Left hindlimb (tissue), 1 donor: ENCODE results near the gene KLRC1.
A peak's percentile ranks its signal among the peaks of the same experiment; 100 is the strongest.
"Not testable (repeated sequence)": the region's sequence is repeated elsewhere in the genome, so short reads cannot be mapped to it uniquely, and the experiment has no call there.

Experiments used
- DNase-seq: peaks from one replicate; pipeline ENCODE4 v3.0.0-alpha.2; 2018

The KLRC1 gene

DNA sequence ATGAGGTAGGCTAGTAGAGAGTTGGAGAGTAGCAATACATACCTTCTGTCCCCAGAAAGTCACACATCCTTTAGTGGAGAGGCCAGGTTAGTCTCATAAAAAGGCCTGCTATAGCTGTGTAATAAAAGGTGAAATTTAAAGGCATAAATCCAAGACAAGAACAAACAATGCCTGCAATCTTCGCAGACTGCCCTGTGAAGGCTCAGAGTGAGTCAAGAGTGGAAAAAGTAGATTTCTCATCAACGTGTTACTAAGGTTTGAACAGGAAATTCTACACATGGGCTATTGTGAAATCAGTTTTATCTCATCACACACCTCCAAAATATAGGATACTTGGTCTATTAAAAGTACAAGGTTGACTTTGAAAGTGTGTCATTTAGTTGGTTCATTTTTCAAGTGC, at the start of gene KLRC1:
KLRC1 (minus strand) TSS at position 222 of the 400 bp plus-strand sequence. CDS start 2,221 bp downstream, outside the sequence.
- DNase-seq, result no peak

DNA sequence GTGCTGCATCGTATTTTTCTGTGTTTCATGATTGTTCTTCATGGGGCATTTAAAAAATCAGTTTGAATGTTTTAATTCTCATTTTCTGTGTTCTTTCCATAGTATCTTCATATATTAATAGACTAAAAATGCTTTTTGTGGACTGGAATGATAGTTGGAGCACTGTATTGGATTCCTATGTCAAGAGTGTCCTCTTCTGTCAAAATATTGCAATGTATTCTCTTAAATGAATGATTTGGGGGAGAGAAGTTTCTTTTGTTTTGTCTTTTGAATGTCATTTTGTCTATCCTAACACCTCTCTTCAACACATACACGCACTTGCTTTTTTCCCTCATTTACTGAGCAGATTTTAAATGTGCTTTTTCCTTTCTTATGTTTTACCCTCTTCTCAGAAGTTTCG, 47.9 kb upstream of the KLRC1 start:
- no peak for DNase-seq

GRCh38 chr12:10498042-10498441, 44.9 kb upstream of the KLRC1 start:
- DNase-seq, result no peak

- DNase-seq, result peak; percentile 34
These were observed 44.4 kb upstream of the KLRC1 start for GRCh38 chr12:10497602-10498001.

- no peak for DNase-seq
These were observed 38.6 kb upstream of the KLRC1 start for GRCh38 chr12:10491766-10492165.

DNA sequence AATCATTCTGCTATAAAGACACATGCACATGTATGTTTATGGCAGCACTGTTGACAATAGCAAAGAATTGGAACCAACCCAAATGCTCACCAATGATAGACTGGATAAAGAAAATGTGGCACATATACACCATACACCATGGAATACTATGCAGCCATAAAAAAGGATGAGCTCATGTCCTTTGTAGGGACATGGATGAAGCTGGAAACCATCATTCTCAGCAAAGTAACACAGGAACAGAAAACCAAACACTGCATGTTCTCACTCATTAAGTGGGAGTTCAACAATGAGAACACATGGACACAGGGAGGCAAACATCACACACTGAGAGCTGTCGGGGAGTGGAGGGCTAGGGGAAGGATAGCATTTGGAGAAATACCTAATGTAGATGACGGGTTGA, 34.2 kb upstream of the KLRC1 start:
- DNase-seq, result not testable (repeated sequence)

- not testable (repeated sequence) for DNase-seq
These were observed 28.7 kb upstream of the KLRC1 start for GRCh38 chr12:10481901-10482300.

DNA sequence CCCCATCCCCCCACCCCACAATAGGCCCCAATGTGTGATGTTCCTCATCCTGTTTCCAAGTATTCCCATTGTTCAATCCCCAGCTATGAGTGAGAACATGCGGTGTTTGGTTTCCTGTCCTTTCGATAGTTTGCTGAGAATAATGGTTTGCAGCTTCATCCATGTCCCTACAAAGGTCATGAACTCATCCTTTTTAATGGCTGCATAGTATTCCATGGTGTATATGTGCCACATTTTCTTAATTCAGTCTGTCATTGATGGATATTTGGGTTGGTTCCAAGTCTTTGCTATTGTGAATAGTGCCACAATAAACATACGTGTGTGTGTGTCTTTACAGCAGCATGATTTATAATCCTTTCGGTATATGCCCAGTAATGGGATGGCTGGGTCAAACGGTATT, 19.6 kb upstream of the KLRC1 start:
- DNase-seq, result not testable (repeated sequence)

- no peak for DNase-seq
These were observed 16.5 kb upstream of the KLRC1 start for GRCh38 chr12:10469701-10470100.

GRCh38 chr12:10466311-10466710, 13.1 kb upstream of the KLRC1 start:
- DNase-seq, result no peak

DNA sequence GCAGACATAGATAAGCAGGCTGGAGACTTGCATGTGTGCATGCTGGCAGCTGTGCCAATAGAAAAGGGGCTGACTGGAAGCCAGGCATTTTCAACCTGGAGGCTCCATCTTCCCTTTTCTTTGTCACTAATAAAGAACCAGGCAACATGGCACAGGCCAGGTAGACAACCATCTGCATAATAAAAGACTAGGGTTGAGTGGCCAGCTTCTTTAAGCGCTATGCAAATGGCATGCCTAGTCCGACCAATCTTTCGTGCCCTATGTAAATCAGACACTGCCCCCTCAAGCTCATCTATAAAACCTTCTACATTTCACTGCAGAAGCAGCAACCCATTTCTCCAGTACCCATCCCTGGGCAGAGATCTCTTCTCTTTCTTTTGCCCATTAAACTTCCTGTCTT, 4.6 kb upstream of the KLRC1 start:
- no peak for DNase-seq

DNA sequence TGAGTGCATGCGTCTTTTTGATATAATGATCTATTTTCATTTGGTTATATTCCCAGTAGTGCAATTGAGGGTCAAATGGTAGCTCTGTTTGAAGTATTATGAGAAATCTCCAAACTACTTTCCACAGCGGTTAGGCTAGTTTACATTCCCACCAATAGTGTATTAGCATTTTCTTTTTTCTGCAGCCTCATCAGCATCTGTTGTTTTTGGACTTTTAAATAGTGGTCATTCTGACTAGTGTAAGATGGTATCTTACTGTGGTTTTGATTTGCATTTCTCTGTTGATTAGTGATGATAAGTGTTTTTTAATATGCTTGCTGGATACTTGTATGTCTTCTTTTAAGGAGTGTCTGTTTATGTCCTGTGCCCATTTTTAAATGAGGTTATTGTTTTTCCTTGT, 3.7 kb upstream of the KLRC1 start:
- DNase-seq, result no peak

DNA sequence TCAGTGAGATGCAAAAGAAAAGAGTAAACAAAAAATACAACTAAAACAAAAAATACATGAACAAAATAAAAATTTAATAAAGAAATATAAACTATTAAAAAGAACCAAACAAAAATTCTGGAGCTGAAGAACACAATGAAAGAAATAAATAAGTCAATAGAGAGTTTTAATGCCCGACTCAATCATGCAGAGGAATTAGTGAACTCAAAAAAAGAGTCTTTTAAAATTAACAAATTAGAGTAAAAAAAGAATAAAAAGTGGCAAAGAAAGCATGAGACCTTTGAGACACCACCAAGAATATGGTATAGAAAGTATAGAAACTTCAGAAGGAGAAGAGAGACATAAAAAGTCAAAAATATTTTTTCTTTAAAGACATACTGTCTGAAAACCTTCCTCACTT, 2.6 kb upstream of the KLRC1 start:
- no peak for DNase-seq

DNA sequence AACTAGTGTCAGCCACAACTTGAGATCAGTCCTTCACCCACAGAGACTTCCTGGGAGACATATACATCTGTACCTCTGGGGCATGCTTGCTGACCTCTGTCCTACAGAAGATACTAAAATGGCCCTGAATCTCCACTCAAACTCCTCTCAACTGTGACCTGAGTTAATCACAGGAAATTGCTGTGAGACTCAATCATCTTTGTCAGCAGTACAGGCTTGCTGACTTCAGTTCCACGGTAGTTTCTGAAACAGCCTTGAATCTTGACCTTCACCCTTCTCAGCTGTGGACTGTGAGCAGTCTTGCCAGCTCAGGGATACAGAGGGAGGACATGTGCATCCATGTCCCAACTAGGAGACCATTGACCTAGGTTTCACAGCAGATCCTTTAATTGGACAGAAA, 1.4 kb upstream of the KLRC1 start:
- DNase-seq, result no peak

DNA sequence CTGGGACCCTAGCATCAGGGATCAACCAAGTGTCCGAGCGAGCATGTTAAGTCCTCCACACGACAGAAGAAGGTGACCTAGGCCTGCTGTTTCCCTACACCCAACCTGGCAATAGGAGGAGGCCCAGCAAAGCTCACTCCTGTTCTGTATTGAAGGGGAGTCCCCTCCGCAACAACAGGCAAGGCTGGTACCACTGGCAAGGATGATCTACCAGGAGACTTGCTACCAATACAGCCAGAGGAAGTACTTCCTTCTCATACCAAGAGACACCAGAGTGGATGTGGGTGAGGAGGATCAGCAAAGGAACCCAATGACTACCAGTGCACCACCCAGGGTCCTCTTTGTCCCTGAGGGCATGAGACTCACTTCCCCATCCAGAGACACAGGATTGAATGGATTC, 4.9 kb downstream of the KLRC1 start:
- no peak for DNase-seq

DNA sequence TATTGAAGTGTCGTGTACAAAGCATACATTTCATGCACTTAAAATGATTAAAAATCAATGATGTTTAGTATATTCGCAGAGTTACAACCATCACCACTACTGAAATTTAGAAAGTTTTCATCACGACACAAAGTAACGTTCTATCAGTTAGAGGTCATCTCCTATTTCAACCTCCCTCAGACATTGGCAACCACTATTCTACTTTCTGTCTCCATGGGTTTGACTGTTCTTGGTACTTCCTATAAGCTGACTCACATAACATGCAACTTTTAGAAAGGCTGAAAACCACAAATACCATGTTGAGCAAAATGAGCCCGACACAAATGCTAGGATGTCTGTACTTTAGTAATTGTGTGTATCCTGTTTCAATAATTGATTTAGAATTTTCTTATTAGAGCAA, 7.1 kb downstream of the KLRC1 start:
- not testable (repeated sequence) for DNase-seq

DNA sequence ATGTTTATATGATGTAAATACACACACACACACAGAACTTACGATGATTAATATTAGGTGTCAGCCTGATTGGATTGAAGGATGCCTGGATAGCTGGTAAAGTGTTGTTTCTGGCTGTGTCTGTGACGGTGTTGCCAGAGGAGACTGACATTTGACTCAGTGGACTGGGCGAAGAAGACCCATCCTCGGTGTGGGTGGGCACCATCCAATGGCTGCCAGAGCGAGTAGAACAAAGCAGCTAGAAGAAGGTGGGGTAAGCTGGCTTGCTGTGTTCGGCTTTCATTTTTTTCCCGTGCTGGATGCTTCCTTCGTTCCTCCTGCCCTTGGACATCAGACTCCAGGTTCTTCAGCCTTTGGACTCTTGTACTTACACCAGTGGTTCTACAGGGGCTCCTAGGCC, 12.0 kb downstream of the KLRC1 start:
- DNase-seq, result not testable (repeated sequence)

- DNase-seq, result not testable (repeated sequence)
These were observed 13.4 kb downstream of the KLRC1 start for GRCh38 chr12:10439608-10440274.

GRCh38 chr12:10437601-10438000, 15.6 kb downstream of the KLRC1 start:
- DNase-seq, result not testable (repeated sequence)

DNA sequence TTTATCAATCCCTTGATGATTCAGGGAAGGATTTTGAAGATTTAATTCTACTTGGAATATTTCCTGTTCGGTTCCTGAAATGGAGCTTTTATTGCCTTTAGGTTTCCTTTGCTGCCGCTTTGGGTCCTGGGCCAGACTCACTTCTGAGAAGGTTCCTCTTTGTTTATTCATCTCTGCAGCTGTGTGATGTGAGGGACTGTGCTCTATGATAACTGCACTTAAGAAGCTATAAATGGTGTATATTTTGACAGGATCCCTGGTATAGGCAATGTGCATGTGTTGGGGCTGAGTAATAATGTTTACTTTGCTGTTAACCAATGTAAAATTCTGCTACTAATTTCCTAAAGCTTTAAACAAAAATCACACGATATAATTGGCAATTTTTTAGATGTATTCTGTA, 17.4 kb downstream of the KLRC1 start, which contains the start of gene KLRC2:
KLRC2 (minus strand) TSS at position 195 of the 400 bp plus-strand sequence; CDS start at position 171, 24 bp downstream.
- DNase-seq, result not testable (repeated sequence)

DNA sequence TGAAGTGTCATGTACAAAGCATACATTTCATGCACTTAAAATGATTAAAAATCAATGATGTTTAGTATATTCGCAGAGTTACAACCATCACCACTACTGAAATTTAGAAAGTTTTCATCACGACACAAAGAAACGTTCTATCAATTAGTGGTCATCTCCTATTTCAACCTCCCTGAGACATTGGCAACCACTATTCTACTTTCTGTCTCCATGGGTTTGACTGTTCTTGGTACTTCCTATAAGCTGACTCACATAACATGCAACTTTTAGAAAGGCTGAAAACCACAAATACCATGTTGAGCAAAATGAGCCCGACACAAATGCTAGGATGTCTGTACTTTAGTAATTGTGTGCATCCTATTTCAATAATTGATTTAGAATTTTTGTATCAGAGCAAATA, 22.6 kb downstream of the KLRC1 start:
- not testable (repeated sequence) for DNase-seq

- not testable (repeated sequence) for DNase-seq
These were observed 27.2 kb downstream of the KLRC1 start for GRCh38 chr12:10425938-10426337.

GRCh38 chr12:10424260-10424899, 28.8 kb downstream of the KLRC1 start:
- not testable (repeated sequence) for DNase-seq

DNA sequence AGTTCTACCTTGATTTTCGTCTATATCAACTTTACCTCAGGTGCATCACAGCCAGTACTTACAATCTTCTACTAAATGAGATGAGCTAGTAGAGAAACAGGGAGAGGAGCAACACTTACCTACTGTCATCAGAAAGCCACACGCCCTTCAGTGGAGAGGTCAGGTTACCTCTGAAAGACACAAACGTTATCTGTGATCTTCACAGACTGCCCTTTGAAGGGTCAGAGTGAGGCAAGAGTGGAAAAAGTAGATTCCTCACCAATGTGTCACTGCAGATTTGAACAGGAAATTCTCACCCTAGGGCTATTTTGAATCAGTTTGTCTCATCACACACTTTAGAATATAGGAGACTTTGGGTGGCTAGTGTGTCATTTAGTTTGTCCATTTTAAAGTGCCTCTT, 31.0 kb downstream of the KLRC1 start:
- DNase-seq, result not testable (repeated sequence)

DNA sequence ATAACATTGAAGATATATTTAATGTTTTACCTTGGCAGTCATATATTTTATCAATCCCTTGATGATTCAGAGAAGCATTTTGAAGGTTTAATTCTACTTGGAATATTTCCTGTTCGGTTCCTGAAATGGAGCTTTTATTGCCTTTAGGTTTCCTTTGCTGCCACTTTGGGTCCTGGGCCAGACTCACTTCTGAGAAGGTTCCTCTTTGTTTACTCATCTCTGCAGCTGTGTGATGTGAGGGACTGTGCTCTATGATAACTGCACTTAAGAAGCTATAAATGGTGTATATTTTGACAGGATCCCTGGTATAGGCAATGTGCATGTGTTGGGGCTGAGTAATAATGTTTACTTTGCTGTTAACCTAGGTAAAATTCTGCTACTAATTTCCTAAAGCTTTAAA, 32.8 kb downstream of the KLRC1 start, which contains the start of gene KLRC3:
KLRC3 (minus strand) TSS at position 262 of the 400 bp plus-strand sequence; CDS start at position 217, 45 bp downstream.
- DNase-seq, result not testable (repeated sequence)
